Transverse colon (tissue), 3 donors: Measurements from ENCODE around the gene MACROD1.

Experiments
- EP300 ChIP-seq: sonication (generic); formaldehyde crosslinking; IDR thresholded peaks from one replicate; pipeline ENCODE4 v1.6.1; 2017; ENCODE audit warnings: antibody characterized with exemption, low read depth
- POLR2A ChIP-seq: fragments of 450-650 bp; IDR thresholded peaks from one replicate; pipeline ENCODE4 v1.6.1; 2016; ENCODE audit warnings: antibody characterized with exemption, mild to moderate bottlenecking, moderate library complexity
- TF ChIP-seq, protein P1 (sequence below), 5 experiments: fragments of 200-600 bp in 3 of 5; fragments of 450-650 bp in 2 of 5; sonication (generic) in 3 of 5; IDR thresholded peaks; 1 replicate in 2 of 5; 2 replicates in 3 of 5; pipeline ENCODE4 v1.5.1; 2016 to 2017; ENCODE audit warnings: antibody characterized with exemption in 5 of 5, inconsistent platforms in 3 of 5, mild to moderate bottlenecking in 2 of 5, moderate library complexity in 1 of 5

DNA sequence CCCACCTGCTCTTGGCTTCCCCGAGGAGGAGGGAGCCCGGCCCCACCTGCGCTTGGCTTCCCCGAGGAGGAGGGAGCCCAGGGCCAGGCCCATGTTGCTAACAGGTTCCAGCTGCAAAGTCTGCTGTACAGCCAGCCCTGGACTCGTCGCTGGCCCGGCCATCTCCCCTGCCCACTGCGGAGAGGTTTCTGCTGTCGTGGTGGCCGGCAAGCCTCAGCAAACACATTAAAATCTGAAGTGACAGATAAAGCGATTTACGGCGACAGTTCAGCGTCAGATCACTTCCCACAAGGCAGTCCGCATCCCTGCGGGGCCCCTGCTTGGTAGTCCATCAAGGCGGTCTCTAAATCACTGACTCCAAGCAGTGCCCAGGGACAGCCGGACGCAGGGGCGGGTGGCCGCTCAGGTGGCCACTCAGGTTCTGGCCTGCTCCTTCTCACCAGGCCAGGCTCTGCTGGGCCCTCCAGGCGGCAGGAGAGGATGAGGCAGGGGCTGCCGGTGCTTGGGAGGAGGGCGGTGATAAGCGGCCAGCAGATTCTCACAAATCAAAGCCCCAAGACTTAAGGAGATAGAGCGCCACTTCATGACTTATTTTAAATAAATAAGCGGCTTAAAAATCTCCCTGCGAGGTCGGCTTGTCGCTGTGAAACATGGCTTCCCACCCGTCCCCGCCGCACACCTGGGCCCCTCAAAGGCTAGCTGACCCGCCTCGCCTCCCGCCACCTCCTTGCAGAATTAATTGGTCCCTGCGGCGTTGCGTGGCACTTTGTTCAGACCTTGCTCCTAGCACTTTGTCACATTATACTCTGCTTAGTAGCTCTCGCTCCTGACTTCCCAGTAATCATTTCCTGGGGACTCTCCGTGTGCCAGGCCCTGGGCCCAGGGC is 21.1 kb downstream of the MACROD1 start:
- TF ChIP-seq, protein P1, sequence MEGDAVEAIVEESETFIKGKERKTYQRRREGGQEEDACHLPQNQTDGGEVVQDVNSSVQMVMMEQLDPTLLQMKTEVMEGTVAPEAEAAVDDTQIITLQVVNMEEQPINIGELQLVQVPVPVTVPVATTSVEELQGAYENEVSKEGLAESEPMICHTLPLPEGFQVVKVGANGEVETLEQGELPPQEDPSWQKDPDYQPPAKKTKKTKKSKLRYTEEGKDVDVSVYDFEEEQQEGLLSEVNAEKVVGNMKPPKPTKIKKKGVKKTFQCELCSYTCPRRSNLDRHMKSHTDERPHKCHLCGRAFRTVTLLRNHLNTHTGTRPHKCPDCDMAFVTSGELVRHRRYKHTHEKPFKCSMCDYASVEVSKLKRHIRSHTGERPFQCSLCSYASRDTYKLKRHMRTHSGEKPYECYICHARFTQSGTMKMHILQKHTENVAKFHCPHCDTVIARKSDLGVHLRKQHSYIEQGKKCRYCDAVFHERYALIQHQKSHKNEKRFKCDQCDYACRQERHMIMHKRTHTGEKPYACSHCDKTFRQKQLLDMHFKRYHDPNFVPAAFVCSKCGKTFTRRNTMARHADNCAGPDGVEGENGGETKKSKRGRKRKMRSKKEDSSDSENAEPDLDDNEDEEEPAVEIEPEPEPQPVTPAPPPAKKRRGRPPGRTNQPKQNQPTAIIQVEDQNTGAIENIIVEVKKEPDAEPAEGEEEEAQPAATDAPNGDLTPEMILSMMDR (IDR thresholded peaks at IDR 0.05): no peak
- TF ChIP-seq EP300 (no peak), POLR2A (no peak)
